ENCODE results near the gene ADCK1. TPM values are rescaled to one million over a fixed set of nuclear protein-coding genes. Genes with fewer than 3 reads are reported as not detected.

The ADCK1 gene
- total RNA-seq (7.3 and 8.2 TPM in 2 replicates), polyA plus RNA-seq (10.1 and 16.4 TPM in 2 replicates)

GRCh38 chr14:77799863-77800730, at the start of gene ADCK1:
Gene ADCK1, plus strand, starts transcription at chr14:77800109. Its CDS starts 18,870 bp downstream, at chr14:77818979.
- Histone ChIP-seq H3K9me2 (replicated peaks; ENCODE audit: insufficient read depth) (no peaks in the 10 kb centered on the region), H3K4me2 (peak within 1 kb of the TSS; percentile 87), H3K9me3 (ENCODE audit: low read depth) (no peaks in the 10 kb centered on the region), H3K79me2 (peaks cover 5% of the 10 kb centered on the region), H3K4me3 (peak within 1 kb of the TSS; percentile 83), H2AFZ (peak within 1 kb of the TSS; percentile 96), H3K27ac (peak within 1 kb of the TSS; percentile 92), H3K27me3 (no peaks in the 10 kb centered on the region), H4K20me1 (ENCODE audit: insufficient read depth, poor library complexity, severe bottlenecking) (no peaks in the 10 kb centered on the region), H3K4me1 (ENCODE audit: insufficient read depth) (peaks cover 4% of the 10 kb centered on the region), H3K36me3 (replicated peaks; ENCODE audit: insufficient read depth, low read depth) (no peaks in the 10 kb centered on the region)
- no peak for TF ChIP-seq EZH2phosphoT487 (IDR thresholded peaks at IDR 0.05; ENCODE audit: low read depth, severe bottlenecking, unreplicated experiment)
- TF ChIP-seq, protein P1, sequence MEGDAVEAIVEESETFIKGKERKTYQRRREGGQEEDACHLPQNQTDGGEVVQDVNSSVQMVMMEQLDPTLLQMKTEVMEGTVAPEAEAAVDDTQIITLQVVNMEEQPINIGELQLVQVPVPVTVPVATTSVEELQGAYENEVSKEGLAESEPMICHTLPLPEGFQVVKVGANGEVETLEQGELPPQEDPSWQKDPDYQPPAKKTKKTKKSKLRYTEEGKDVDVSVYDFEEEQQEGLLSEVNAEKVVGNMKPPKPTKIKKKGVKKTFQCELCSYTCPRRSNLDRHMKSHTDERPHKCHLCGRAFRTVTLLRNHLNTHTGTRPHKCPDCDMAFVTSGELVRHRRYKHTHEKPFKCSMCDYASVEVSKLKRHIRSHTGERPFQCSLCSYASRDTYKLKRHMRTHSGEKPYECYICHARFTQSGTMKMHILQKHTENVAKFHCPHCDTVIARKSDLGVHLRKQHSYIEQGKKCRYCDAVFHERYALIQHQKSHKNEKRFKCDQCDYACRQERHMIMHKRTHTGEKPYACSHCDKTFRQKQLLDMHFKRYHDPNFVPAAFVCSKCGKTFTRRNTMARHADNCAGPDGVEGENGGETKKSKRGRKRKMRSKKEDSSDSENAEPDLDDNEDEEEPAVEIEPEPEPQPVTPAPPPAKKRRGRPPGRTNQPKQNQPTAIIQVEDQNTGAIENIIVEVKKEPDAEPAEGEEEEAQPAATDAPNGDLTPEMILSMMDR (IDR thresholded peaks at IDR 0.05; ENCODE audit: poor library complexity), result peak; percentile 34
- 2% methylated on average over 57 of the region's 66 CpGs for WGBS (ENCODE audit: low lambda C conversion rate, missing lambda C conversion rate)
- DNase-seq (ENCODE audit: low spot score), result peak; percentile 92

DNA sequence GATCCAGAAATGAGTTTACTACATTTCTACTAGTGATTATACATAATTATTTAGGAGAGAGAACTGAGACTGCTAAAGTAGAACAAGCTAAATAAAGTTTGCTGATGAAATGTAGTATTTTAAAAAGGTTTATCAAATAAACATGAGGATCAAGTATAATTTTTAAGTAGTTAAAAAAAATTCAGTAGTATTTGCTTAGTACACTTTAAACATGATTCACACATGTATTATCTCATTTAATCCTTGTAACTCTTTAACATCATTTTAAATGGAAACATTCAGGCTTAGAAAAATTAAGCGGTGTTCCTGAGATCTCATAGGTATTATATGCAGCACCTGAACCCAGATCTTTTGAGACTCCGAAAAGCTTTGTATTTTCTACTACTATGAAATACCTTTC, 47.6 kb upstream of the ADCK1 start:
- TF ChIP-seq, protein P1 (IDR thresholded peaks at IDR 0.05; ENCODE audit: poor library complexity), result no peak
- no peak for TF ChIP-seq EZH2 (IDR thresholded peaks at IDR 0.05; ENCODE audit: borderline replicate concordance)
- TF ChIP-seq EZH2phosphoT487 (IDR thresholded peaks at IDR 0.05; ENCODE audit: low read depth, severe bottlenecking, unreplicated experiment), result no peak
- Histone ChIP-seq H3K36me3 (replicated peaks; ENCODE audit: insufficient read depth, low read depth) (no peaks in the 10 kb centered on the region), H3K4me1 (ENCODE audit: insufficient read depth) (no peaks in the 10 kb centered on the region), H2AFZ (no peak overlapping the region), H3K4me3 (no peak overlapping the region), H3K4me2 (no peak overlapping the region), H4K20me1 (ENCODE audit: insufficient read depth, poor library complexity, severe bottlenecking) (peaks cover 17% of the 10 kb centered on the region), H3K27ac (no peak overlapping the region), H3K27me3 (no peaks in the 10 kb centered on the region), H3K79me2 (peaks cover 44% of the 10 kb centered on the region), H3K9me3 (ENCODE audit: low read depth) (no peaks in the 10 kb centered on the region), H3K9me2 (replicated peaks; ENCODE audit: insufficient read depth) (no peaks in the 10 kb centered on the region)
- 97% methylated on average over 2 of the region's 2 CpGs for WGBS (ENCODE audit: low lambda C conversion rate, missing lambda C conversion rate)
- DNase-seq (ENCODE audit: low spot score), result no peak

- Histone ChIP-seq H3K27me3 (no peaks in the 10 kb centered on the region), H3K79me2 (peaks cover 50% of the 10 kb centered on the region), H3K9me2 (replicated peaks; ENCODE audit: insufficient read depth) (no peaks in the 10 kb centered on the region), H3K4me2 (no peak overlapping the region), H3K9me3 (ENCODE audit: low read depth) (no peaks in the 10 kb centered on the region), H3K4me1 (ENCODE audit: insufficient read depth) (no peaks in the 10 kb centered on the region), H2AFZ (no peak overlapping the region), H3K36me3 (replicated peaks; ENCODE audit: insufficient read depth, low read depth) (no peaks in the 10 kb centered on the region), H3K4me3 (no peak overlapping the region), H4K20me1 (ENCODE audit: insufficient read depth, poor library complexity, severe bottlenecking) (peaks cover 21% of the 10 kb centered on the region), H3K27ac (no peak overlapping the region)
- no peak for TF ChIP-seq EZH2phosphoT487 (IDR thresholded peaks at IDR 0.05; ENCODE audit: low read depth, severe bottlenecking, unreplicated experiment)
- TF ChIP-seq, protein P1 (IDR thresholded peaks at IDR 0.05; ENCODE audit: poor library complexity), result no peak
- whole genome bisulfite sequencing (ENCODE audit: low lambda C conversion rate, missing lambda C conversion rate), result 77% methylated on average over 3 of the region's 3 CpGs
- no peak for DNase-seq (ENCODE audit: low spot score)
Observed at GRCh38 chr14:77752799-77753516, 47.0 kb upstream of the ADCK1 start.
